Caco-2 (cell line): ENCODE results near the gene CRYZL1. TPM values are rescaled to one million over a fixed set of nuclear protein-coding genes. Genes with fewer than 3 reads are reported as not detected.

Experiments
- BruUV-seq: library from RNA; stranded (reverse); fragments of 400-500 nt; replicated peaks from 2 replicates; lab custom pipeline; 2021; lab: Mats Ljungman, UMichigan
- CTCF ChIA-PET: fragments of 300-600 bp; sonication (Branson Sonifier 250); formaldehyde crosslinking; loops from one replicate; lab custom pipeline; 2022; ENCODE audit warnings: antibody characterized with exemption; lab: Charles Lee
- POLR2A ChIA-PET: fragments of 300-600 bp; sonication (Branson Sonifier 250); formaldehyde crosslinking; loops from one replicate; lab custom pipeline; 2022; ENCODE audit warnings: antibody characterized with exemption; lab: Charles Lee
- DNase-seq, 2 experiments: peaks; one replicate each; pipeline versions ENCODE4 v3.0.0 to v3.0.0-alpha.2; 2020 to 2022
- H3K27me3 ChIP-seq: replicated peaks from 2 replicates; pipeline ENCODE4 v1.6.0; 2011; ENCODE audit warnings: low read length; ENCODE audit not compliant: control insufficient read depth, insufficient read depth
- H3K36me3 ChIP-seq: 2 replicates; pipeline ENCODE4 v1.5.1; 2011; ENCODE audit warnings: low read length; ENCODE audit not compliant: control insufficient read depth, insufficient read depth
- H3K4me1 ChIP-seq: fragments of 250-450 bp; sonication (Bioruptor Pico); 2 replicates; pipeline ENCODE4 v1.5.1; 2020; ENCODE audit warnings: mild to moderate bottlenecking
- H3K4me3 ChIP-seq: 2 replicates; pipeline ENCODE4 v1.5.1; 2011; ENCODE audit warnings: low read depth, mild to moderate bottlenecking, control low read depth, low read length
- H3K9me3 ChIP-seq: fragments of 250-450 bp; sonication (Bioruptor Pico); 2 replicates; pipeline ENCODE4 v1.5.1; 2020; ENCODE audit warnings: mild to moderate bottlenecking, moderate library complexity
- H3K27ac Mint-ChIP-seq: one replicate; pipeline ENCODE4 v1.8.0; 2022; ENCODE audit warnings: mixed read lengths; ENCODE audit not compliant: unreplicated experiment
- H3K27me3 Mint-ChIP-seq: one replicate; pipeline ENCODE4 v1.8.0; 2022; ENCODE audit warnings: mixed read lengths; ENCODE audit not compliant: insufficient read depth, unreplicated experiment
- H3K36me3 Mint-ChIP-seq: one replicate; pipeline ENCODE4 v1.8.0; 2022; ENCODE audit warnings: mild to moderate bottlenecking, mixed read lengths; ENCODE audit not compliant: insufficient read depth, unreplicated experiment
- H3K4me1 Mint-ChIP-seq: one replicate; pipeline ENCODE4 v1.8.0; 2022; ENCODE audit warnings: low read depth, mixed read lengths; ENCODE audit not compliant: unreplicated experiment
- H3K4me3 Mint-ChIP-seq: one replicate; pipeline ENCODE4 v1.8.0; 2022; ENCODE audit warnings: mild to moderate bottlenecking, moderate library complexity, mixed read lengths; ENCODE audit not compliant: unreplicated experiment
- H3K9me3 Mint-ChIP-seq: one replicate; pipeline ENCODE4 v1.8.0; 2022; ENCODE audit warnings: mixed read lengths; ENCODE audit not compliant: unreplicated experiment
- CTCF ChIP-seq, 2 experiments: fragments of 200-600 bp in 1 of 2; IDR thresholded peaks; 1 replicate in 1 of 2; 2 replicates in 1 of 2; pipeline versions ENCODE4 v1.5.1 to v1.8.0; 2011 to 2022; ENCODE audit warnings: antibody characterized with exemption in 1 of 2, control low read depth in 1 of 2, inconsistent platforms in 1 of 2, low read depth in 1 of 2, low read length in 1 of 2, mild to moderate bottlenecking in 1 of 2, moderate library complexity in 1 of 2; ENCODE audit not compliant: insufficient read depth in 1 of 2, severe bottlenecking in 1 of 2, unreplicated experiment in 1 of 2
- intact Hi-C: fragments of 100-400 bp; cut with micrococcal nuclease; formaldehyde crosslinking; loops from one replicate; pipeline ENCODE4 v1.10.0; 2022; ENCODE audit not compliant: unreplicated experiment
- total RNA-seq: library from RNA; stranded (reverse); gene quantifications from 2 replicates; pipeline ENCODE4 v1.2.3, GENCODE V29; 2022

CRYZL1 gene
- total RNA-seq, 1 experiment from 2014 or later = 26.6 TPM

GRCh38 chr21:33561373-33561772 is 80.2 kb downstream of the CRYZL1 start:
- intact Hi-C loops = no loop called here
- H3K27me3 ChIP-seq = no peaks in the 10 kb centered on the region
- Mint-ChIP-seq H3K36me3 (peaks cover 74% of the 10 kb centered on the region), H3K4me1 (peaks cover 6% of the 10 kb centered on the region), H3K27me3 (no peaks in the 10 kb centered on the region), H3K4me3 (no peak overlapping the region), H3K27ac (no peak overlapping the region), H3K9me3 (no peaks in the 10 kb centered on the region)
- CTCF ChIA-PET = no interaction called here
- H3K4me3 ChIP-seq = no peak overlapping the region
- no peak for DNase-seq
- no peaks in the 10 kb centered on the region for H3K36me3 ChIP-seq
- TF ChIP-seq CTCF (IDR thresholded peaks at IDR 0.05; ENCODE audit: insufficient read depth in 1 of 2, low read depth in 1 of 2, low read length in 1 of 2, severe bottlenecking in 1 of 2, unreplicated experiment in 1 of 2) = no peak
- H3K9me3 ChIP-seq = no peaks in the 10 kb centered on the region
- no peaks in the 10 kb centered on the region for H3K4me1 ChIP-seq
- BruUV-seq = no TSS peak
- POLR2A ChIA-PET = no interaction called here

DNA sequence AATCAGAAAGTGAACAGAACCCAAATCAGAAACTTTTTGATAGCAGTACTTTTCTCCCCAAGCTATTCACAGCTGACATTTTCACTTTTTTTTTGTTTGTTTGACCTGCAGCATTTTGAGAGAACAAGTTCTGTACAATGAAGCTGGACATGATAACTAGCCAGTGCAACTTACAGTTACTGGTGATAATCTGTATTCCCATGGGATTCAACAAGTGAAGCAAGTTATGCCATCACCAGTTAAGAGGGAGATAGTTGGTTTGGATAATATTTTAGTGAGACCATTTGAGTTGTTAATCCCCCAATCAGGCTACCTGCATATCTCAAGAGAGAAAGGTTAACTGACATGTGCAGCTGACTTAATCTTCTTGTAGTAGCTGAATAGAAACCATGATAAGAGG is 80.6 kb downstream of the CRYZL1 start:
- intact Hi-C loops = no loop called here
- BruUV-seq = no TSS peak
- H3K4me3 Mint-ChIP-seq = no peak overlapping the region
- no peak for TF ChIP-seq CTCF (IDR thresholded peaks at IDR 0.05; ENCODE audit: insufficient read depth in 1 of 2, low read depth in 1 of 2, low read length in 1 of 2, severe bottlenecking in 1 of 2, unreplicated experiment in 1 of 2)
- Histone ChIP-seq H3K9me3 (no peaks in the 10 kb centered on the region), H3K4me3 (no peak overlapping the region), H3K27me3 (no peaks in the 10 kb centered on the region), H3K36me3 (no peaks in the 10 kb centered on the region), H3K4me1 (no peaks in the 10 kb centered on the region)
- no peaks in the 10 kb centered on the region for H3K27me3 Mint-ChIP-seq
- no peak overlapping the region for H3K27ac Mint-ChIP-seq
- CTCF ChIA-PET = no interaction called here
- H3K9me3 Mint-ChIP-seq = no peaks in the 10 kb centered on the region
- POLR2A ChIA-PET = no interaction called here
- H3K36me3 Mint-ChIP-seq = peaks cover 78% of the 10 kb centered on the region
- H3K4me1 Mint-ChIP-seq = peaks cover 6% of the 10 kb centered on the region
- no peak for DNase-seq

GRCh38 chr21:33559813-33560212 is 81.7 kb downstream of the CRYZL1 start:
- DNase-seq = no peak
- H3K4me1 ChIP-seq = no peaks in the 10 kb centered on the region
- TF ChIP-seq CTCF (IDR thresholded peaks at IDR 0.05; ENCODE audit: insufficient read depth in 1 of 2, low read depth in 1 of 2, low read length in 1 of 2, severe bottlenecking in 1 of 2, unreplicated experiment in 1 of 2) = no peak
- H3K27me3 ChIP-seq = no peaks in the 10 kb centered on the region
- no peak overlapping the region for H3K4me3 Mint-ChIP-seq
- H3K36me3 Mint-ChIP-seq = peaks cover 90% of the 10 kb centered on the region
- BruUV-seq = no TSS peak
- no peaks in the 10 kb centered on the region for H3K27me3 Mint-ChIP-seq
- H3K36me3 ChIP-seq = no peaks in the 10 kb centered on the region
- peaks cover 6% of the 10 kb centered on the region for H3K4me1 Mint-ChIP-seq
- no peak overlapping the region for H3K27ac Mint-ChIP-seq
- no peaks in the 10 kb centered on the region for H3K9me3 ChIP-seq
- POLR2A ChIA-PET = no interaction called here
- no peak overlapping the region for H3K4me3 ChIP-seq
- intact Hi-C loops = no loop called here
- H3K9me3 Mint-ChIP-seq = no peaks in the 10 kb centered on the region
- CTCF ChIA-PET = no interaction called here
